ENCODE results near the gene SHISA9.

- TF ChIP-seq, protein P1, sequence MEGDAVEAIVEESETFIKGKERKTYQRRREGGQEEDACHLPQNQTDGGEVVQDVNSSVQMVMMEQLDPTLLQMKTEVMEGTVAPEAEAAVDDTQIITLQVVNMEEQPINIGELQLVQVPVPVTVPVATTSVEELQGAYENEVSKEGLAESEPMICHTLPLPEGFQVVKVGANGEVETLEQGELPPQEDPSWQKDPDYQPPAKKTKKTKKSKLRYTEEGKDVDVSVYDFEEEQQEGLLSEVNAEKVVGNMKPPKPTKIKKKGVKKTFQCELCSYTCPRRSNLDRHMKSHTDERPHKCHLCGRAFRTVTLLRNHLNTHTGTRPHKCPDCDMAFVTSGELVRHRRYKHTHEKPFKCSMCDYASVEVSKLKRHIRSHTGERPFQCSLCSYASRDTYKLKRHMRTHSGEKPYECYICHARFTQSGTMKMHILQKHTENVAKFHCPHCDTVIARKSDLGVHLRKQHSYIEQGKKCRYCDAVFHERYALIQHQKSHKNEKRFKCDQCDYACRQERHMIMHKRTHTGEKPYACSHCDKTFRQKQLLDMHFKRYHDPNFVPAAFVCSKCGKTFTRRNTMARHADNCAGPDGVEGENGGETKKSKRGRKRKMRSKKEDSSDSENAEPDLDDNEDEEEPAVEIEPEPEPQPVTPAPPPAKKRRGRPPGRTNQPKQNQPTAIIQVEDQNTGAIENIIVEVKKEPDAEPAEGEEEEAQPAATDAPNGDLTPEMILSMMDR (IDR thresholded peaks at IDR 0.05): no peak
- no peak for TF ChIP-seq ZFX (IDR thresholded peaks at IDR 0.05; ENCODE audit: borderline replicate concordance)
Observed at GRCh38 chr16:13005721-13006247, 104.4 kb downstream of the SHISA9 start.

Data from 22Rv1 (cell line).